ENCODE results near the gene SS18. TPM values are rescaled to one million over a fixed set of nuclear protein-coding genes. Genes with fewer than 3 reads are reported as not detected.
"Not testable (repeated sequence)": the region's sequence is repeated elsewhere in the genome, so short reads cannot be mapped to it uniquely, and the experiment has no call there.

Gene SS18
- total and polyA plus RNA-seq, 8 donors: 56.9 to 100 (median 91.8) TPM

DNA sequence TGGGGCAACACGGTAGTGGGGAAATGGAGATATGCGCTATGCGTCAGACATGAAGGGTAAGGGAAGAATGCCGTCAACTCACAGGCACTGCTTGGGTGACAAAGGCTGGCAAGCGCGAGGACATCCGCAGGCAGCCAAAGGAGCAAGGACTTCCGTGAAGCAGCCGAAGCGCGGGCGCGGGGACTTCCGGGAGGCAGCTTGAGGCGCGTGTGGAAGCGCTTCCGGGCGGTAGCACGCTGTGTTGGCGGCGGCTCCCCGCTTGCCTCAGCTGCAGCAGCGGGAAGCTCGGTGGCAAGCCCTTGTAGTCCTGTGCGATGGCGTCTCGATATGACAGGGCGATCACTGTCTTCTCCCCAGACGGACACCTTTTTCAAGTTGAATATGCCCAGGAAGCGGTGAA is 43.2 kb upstream of the SS18 start, which contains the start of gene PSMA8:
Gene PSMA8 (plus strand): TSS at position 218 of the 400 bp plus-strand sequence. CDS start 97 bp downstream, at position 315.
- H3K4me3 ChIP-seq: peak within 1 kb of the TSS in 1 of 2 donors; percentile 13
- no peaks in the 10 kb centered on the region for H3K4me1 ChIP-seq
- intact Hi-C loops (cut with DNase I): no loop called here
- H3K27ac ChIP-seq: no peak within 1 kb of the TSS
- no peaks in the 10 kb centered on the region for H3K27me3 ChIP-seq
- peaks cover 0 to 2% of the 10 kb centered on the region in 2 donors for H3K9me3 ChIP-seq
- ATAC-seq: no peak
- H3K36me3 ChIP-seq: no peaks in the 10 kb centered on the region
- TF ChIP-seq, protein P1, sequence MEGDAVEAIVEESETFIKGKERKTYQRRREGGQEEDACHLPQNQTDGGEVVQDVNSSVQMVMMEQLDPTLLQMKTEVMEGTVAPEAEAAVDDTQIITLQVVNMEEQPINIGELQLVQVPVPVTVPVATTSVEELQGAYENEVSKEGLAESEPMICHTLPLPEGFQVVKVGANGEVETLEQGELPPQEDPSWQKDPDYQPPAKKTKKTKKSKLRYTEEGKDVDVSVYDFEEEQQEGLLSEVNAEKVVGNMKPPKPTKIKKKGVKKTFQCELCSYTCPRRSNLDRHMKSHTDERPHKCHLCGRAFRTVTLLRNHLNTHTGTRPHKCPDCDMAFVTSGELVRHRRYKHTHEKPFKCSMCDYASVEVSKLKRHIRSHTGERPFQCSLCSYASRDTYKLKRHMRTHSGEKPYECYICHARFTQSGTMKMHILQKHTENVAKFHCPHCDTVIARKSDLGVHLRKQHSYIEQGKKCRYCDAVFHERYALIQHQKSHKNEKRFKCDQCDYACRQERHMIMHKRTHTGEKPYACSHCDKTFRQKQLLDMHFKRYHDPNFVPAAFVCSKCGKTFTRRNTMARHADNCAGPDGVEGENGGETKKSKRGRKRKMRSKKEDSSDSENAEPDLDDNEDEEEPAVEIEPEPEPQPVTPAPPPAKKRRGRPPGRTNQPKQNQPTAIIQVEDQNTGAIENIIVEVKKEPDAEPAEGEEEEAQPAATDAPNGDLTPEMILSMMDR (IDR thresholded peaks at IDR 0.05): no peak
- DNase-seq: peak in 2 of 4 donors; percentile 4 to 85

DNA sequence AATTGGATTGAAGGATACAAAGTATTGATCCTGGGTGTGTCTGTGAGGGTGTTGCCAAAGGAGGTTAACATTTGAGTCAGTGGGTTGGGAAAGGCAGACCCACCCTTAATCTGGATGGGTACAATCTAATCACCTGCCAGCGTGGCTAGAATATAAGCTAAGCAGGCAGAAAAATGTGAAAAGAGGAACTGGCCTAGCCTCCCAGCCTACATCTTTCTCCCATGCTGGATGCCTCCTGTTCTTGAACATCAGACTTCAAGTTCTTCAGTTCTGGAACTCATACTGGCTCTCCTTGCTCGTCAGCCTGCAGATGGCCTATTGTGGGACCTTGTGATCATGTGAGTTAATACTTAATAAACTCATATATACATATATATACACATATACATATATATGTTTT is 37.8 kb upstream of the SS18 start:
- H3K27me3 ChIP-seq; intact Hi-C loops (cut with DNase I); H3K4me3 ChIP-seq; H3K27ac ChIP-seq; H3K4me1 ChIP-seq; ATAC-seq; DNase-seq; H3K36me3 ChIP-seq; H3K9me3 ChIP-seq: not testable (repeated sequence)

DNA sequence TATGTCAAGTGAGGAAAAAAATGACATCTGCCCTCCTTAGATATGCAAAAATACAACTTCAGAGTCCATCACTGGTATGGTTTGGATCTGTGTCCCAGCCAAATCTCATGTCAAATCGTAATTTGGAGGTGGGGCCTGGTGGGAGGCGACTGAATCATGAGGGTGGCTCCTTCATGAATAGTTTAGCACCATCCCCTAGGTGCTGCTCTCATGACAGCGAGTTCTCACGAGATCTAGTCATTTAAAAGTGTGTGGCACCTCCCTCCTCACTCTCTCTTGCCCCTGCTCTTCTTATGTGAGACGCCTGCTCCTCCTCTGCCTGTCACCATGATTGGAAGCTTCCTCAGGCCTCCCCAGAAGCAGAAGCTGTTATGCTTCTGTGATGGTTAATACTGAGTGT is 37.4 kb upstream of the SS18 start:
- Histone ChIP-seq H3K4me3 (no peak overlapping the region), H3K9me3 (no peaks in the 10 kb centered on the region), H3K27ac (no peak overlapping the region), H3K4me1 (no peaks in the 10 kb centered on the region), H3K36me3 (no peaks in the 10 kb centered on the region), H3K27me3 (no peaks in the 10 kb centered on the region)
- intact Hi-C loops (cut with DNase I): no loop called here
- ATAC-seq (no peak), DNase-seq (no peak)
- TF ChIP-seq, protein P1 (IDR thresholded peaks at IDR 0.05): no peak

DNA sequence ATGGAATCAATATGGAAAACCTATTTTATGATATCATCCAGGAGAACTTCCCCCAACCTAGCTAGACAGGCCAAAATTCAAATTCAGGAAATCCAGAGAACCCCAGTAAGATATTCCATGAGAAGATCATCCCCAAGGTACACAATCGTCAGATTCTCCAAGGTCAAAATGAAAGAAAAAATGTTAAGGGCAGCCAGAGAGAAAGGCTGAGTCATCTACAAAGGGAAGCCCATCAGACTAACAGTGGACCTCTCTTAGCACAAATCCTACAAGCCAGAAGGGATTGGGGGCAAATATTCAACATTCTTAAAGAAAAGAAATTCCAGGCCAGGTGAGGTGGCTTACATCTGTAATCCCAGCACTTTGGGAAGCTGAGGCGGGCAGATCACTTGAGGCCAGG is 31.6 kb upstream of the SS18 start:
- H3K27ac ChIP-seq; ATAC-seq; H3K4me1 ChIP-seq; H3K27me3 ChIP-seq; DNase-seq; intact Hi-C loops (cut with DNase I); H3K9me3 ChIP-seq; H3K36me3 ChIP-seq; H3K4me3 ChIP-seq: not testable (repeated sequence)

DNA sequence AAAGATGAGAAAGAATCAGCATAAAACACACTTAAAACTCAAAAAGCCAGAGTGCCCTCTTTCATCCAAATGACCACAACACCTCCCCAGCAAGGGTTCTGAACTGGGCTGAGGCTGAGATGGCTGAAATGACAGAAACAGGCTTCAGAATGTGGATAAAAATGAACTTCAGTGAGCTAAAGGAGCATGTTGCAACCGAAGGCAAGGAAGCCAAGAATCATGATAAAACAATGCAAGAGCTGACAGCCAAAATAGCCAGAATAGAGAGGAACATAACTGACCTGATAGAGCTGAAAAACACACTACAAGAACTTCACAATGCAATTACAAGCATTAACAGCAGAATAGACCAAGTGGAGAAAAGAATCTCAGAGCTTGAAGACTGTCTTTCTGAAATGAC is 31.1 kb upstream of the SS18 start:
- Histone ChIP-seq H3K36me3 (no peaks in the 10 kb centered on the region), H3K9me3 (no peaks in the 10 kb centered on the region), H3K27ac (no peak overlapping the region), H3K4me1 (no peaks in the 10 kb centered on the region), H3K4me3 (no peak overlapping the region), H3K27me3 (peaks cover 0 to 10% of the 10 kb centered on the region in 2 donors)
- no peak for DNase-seq
- no peak for ATAC-seq
- TF ChIP-seq, protein P1 (IDR thresholded peaks at IDR 0.05): no peak
- intact Hi-C loops (cut with DNase I): no loop called here

DNA sequence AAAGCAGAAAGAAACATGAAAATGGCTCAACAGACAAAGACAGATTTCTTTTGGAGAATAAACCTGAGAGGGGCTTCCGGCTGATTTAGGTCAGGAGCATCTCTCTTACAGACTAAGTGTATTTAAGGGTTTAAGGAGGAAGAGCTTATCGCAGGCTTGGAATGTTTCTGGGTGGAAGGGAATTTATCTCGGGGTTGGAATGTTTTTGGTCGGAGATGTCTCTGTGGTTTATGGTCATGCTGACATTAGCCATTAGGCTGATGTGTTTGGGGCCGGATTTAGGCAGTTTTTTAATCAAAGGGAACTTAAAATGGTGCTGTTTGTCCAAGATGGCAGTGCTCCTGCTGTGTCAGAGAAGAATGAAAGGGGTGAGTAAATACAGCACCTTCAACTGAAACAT is 28.8 kb upstream of the SS18 start:
- Histone ChIP-seq H3K4me1 (no peaks in the 10 kb centered on the region), H3K27me3 (peaks cover 0 to 10% of the 10 kb centered on the region in 2 donors), H3K4me3 (no peak overlapping the region), H3K36me3 (no peaks in the 10 kb centered on the region), H3K9me3 (no peaks in the 10 kb centered on the region), H3K27ac (no peak overlapping the region)
- intact Hi-C loops (cut with DNase I): no loop called here
- TF ChIP-seq, protein P1 (IDR thresholded peaks at IDR 0.05): no peak
- DNase-seq (no peak), ATAC-seq (no peak)
